ENCODE measurements around the gene GUCD1. TPM values are rescaled to one million over a fixed set of nuclear protein-coding genes. Genes with fewer than 3 reads are reported as not detected.

GUCD1 gene
- total RNA-seq, 1 experiment from 2014 or later, result 87.4 TPM

DNA sequence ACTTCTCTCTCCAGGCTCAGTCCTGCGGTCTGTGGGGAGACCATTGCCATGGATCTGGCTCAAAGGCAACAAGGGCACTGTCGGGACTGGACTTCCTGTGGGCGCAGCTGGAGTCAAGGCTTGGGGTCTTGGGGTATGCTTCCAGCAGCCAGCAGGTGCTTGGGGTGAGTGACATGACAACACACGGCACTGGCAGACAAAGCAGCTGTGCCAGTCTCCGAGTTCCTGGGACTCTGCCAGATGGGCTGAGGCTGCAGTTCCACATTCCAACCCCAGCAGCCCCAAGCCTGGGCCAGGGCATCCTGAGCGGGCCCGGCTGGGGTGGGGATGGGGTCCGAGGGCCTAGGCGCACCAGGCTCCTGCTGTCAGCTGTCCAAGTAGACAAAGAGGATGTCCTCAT, 12.3 kb downstream of the GUCD1 start:
- Mint-ChIP-seq H3K4me1 (no peaks in the 10 kb centered on the region), H3K36me3 (ENCODE audit: insufficient read depth in 1 of 3, low read depth in 3 of 3) (peaks cover 16 to 70% (median 61%) of the 10 kb centered on the region in 3 experiments; a peak in 6 of 7 replicates), H3K27me3 (ENCODE audit: low read depth) (no peaks in the 10 kb centered on the region), H3K27ac (no peak overlapping the region), H3K4me3 (no peak overlapping the region), H3K9me3 (no peaks in the 10 kb centered on the region)
- Histone ChIP-seq H2BK15ac (ENCODE audit: low read depth, low read length) (no peak overlapping the region), H2AFZ (ENCODE audit: low read length) (no peak overlapping the region), H3K56ac (ENCODE audit: insufficient read length, low read depth, low read length) (no peak overlapping the region), H2BK120ac (ENCODE audit: low read depth, low read length, poor library complexity, severe bottlenecking) (no peak overlapping the region), H3K14ac (ENCODE audit: insufficient read depth, low read length) (no peak overlapping the region), H4K5ac (ENCODE audit: insufficient read length, low read depth, low read length) (no peak overlapping the region), H2BK20ac (ENCODE audit: low read depth, low read length, poor library complexity, severe bottlenecking) (no peak overlapping the region), H3K79me2 (ENCODE audit: insufficient read depth, low read length) (no peaks in the 10 kb centered on the region), H3T11ph (ENCODE audit: low read length) (no peak overlapping the region), H3K4me2 (ENCODE audit: insufficient read depth, insufficient read length, low read length) (no peak overlapping the region), H3K9ac (ENCODE audit: extremely low read depth, insufficient read length, low read length) (no peak overlapping the region), H2AK5ac (ENCODE audit: insufficient read length, low read length) (no peak overlapping the region), H4K8ac (replicated peaks; ENCODE audit: insufficient read length, low read depth, low read length) (no peak overlapping the region), H3K23me2 (ENCODE audit: insufficient read length, low read depth, low read length, poor library complexity, severe bottlenecking) (no peaks in the 10 kb centered on the region), H3K4me1 (ENCODE audit: insufficient read depth, low read length) (no peaks in the 10 kb centered on the region), H3K4ac (ENCODE audit: low read depth, low read length) (no peak overlapping the region), H3K27ac (ENCODE audit: insufficient read length, low read depth, low read length) (no peak overlapping the region), H4K91ac (ENCODE audit: insufficient read length, low read depth, low read length) (no peak overlapping the region), H2BK12ac (ENCODE audit: insufficient read length, low read depth, low read length) (no peak overlapping the region), H3K23ac (ENCODE audit: insufficient read length, low read depth, low read length) (no peak overlapping the region), H4K20me1 (ENCODE audit: control insufficient read depth, insufficient read depth, insufficient read length) (no peaks in the 10 kb centered on the region), H3K79me1 (ENCODE audit: insufficient read depth, low read depth, low read length, poor library complexity, severe bottlenecking) (no peaks in the 10 kb centered on the region), H2BK5ac (ENCODE audit: insufficient read length, low read length) (no peak overlapping the region), H3K27me3 (ENCODE audit: insufficient read depth, low read length) (no peaks in the 10 kb centered on the region), H3K9me3 (ENCODE audit: control insufficient read depth, low read depth, low read length) (no peaks in the 10 kb centered on the region), H3K18ac (ENCODE audit: insufficient read length, low read depth, low read length) (no peak overlapping the region)
- no peak for DNase-seq
- no CpG with 5 or more reads among the region's 9 CpGs for WGBS (ENCODE audit: extremely low coverage, insufficient read length, low lambda C conversion rate)
- TF ChIP-seq, protein P1, sequence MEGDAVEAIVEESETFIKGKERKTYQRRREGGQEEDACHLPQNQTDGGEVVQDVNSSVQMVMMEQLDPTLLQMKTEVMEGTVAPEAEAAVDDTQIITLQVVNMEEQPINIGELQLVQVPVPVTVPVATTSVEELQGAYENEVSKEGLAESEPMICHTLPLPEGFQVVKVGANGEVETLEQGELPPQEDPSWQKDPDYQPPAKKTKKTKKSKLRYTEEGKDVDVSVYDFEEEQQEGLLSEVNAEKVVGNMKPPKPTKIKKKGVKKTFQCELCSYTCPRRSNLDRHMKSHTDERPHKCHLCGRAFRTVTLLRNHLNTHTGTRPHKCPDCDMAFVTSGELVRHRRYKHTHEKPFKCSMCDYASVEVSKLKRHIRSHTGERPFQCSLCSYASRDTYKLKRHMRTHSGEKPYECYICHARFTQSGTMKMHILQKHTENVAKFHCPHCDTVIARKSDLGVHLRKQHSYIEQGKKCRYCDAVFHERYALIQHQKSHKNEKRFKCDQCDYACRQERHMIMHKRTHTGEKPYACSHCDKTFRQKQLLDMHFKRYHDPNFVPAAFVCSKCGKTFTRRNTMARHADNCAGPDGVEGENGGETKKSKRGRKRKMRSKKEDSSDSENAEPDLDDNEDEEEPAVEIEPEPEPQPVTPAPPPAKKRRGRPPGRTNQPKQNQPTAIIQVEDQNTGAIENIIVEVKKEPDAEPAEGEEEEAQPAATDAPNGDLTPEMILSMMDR (conservative IDR thresholded peaks at IDR 0.05), result no peak
